Measurements from ENCODE around the gene POLR2E. TPM values are rescaled to one million over a fixed set of nuclear protein-coding genes. Genes with fewer than 3 reads are reported as not detected.

The POLR2E gene
- total RNA-seq, 1 donor from 2014 or later = 181 TPM

DNA sequence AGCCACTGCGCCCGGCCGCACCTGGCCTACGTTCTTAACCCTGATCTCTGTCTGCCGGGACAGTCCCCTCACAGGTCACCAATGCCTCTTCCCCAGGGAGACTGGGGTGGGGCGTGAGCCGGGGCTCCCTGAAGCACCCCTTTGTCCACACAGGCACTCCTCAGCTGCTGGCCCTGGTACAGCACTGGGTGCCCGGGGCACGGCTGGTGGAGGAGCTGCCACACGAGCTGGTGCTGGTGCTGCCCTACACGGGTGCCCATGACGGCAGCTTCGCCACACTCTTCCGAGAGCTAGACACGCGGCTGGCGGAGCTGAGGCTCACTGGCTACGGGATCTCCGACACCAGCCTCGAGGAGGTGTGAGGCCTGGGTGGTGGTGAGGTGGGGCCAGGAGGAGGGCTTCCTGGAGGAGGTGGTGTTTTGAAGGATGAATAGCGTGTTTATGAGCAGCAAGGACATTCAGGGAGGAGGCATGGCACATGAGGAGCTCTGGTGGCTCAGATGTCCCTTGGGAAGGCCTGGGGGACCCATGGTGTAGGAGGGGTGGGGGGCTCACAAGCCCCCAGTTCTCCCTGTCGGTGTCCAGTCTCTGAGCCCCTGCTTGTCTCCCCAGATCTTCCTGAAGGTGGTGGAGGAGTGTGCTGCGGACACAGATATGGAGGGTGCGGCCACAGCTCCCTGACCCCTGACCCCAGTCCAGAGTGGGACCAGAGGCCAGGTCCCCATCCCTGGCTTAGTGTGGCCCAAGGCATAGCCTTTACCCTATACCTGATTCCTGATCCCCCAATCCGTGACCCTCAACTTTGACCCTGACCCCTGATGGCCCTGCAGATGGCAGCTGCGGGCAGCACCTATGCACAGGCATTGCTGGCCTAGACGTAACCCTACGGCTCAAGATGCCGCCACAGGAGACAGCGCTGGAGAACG lies 41.7 kb downstream of the POLR2E start:
- TF ChIP-seq, protein P1, sequence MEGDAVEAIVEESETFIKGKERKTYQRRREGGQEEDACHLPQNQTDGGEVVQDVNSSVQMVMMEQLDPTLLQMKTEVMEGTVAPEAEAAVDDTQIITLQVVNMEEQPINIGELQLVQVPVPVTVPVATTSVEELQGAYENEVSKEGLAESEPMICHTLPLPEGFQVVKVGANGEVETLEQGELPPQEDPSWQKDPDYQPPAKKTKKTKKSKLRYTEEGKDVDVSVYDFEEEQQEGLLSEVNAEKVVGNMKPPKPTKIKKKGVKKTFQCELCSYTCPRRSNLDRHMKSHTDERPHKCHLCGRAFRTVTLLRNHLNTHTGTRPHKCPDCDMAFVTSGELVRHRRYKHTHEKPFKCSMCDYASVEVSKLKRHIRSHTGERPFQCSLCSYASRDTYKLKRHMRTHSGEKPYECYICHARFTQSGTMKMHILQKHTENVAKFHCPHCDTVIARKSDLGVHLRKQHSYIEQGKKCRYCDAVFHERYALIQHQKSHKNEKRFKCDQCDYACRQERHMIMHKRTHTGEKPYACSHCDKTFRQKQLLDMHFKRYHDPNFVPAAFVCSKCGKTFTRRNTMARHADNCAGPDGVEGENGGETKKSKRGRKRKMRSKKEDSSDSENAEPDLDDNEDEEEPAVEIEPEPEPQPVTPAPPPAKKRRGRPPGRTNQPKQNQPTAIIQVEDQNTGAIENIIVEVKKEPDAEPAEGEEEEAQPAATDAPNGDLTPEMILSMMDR (conservative IDR thresholded peaks at IDR 0.05) = no peak
- no peaks in the 10 kb centered on the region for H3K4me1 Mint-ChIP-seq (ENCODE audit: unreplicated experiment)
- no peaks in the 10 kb centered on the region for H3K27me3 Mint-ChIP-seq

GRCh38 chr19:1052349-1052975 lies 42.7 kb downstream of the POLR2E start:
- Mint-ChIP-seq H3K27ac (no peak overlapping the region), H3K27me3 (no peaks in the 10 kb centered on the region)

More for the DNA sequence above, 41.7 kb downstream of the POLR2E start:
- DNase-seq (ENCODE audit: extremely low spot score, unreplicated experiment) = no peak
- no peaks in the 10 kb centered on the region for H3K9me3 Mint-ChIP-seq
- no peak overlapping the region for H3K27ac Mint-ChIP-seq
- peaks cover 3% of the 10 kb centered on the region for H3K36me3 Mint-ChIP-seq
- no peak overlapping the region for H3K4me3 Mint-ChIP-seq

DNA sequence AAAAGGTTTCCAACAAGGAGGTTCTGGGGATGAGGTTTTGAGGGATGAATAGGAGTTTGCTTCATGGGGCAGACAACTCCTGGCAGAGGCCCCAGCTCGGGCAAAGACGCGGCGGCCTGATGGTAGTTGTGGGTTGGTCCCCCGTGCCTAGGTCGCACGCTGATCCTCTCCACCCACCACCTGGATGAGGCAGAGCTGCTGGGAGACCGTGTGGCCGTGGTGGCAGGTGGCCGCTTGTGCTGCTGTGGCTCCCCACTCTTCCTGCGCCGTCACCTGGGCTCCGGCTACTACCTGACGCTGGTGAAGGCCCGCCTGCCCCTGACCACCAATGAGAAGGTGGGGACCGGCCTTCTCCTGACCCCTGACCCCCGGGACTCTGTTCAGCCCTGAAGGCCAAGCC lies 43.4 kb downstream of the POLR2E start:
- no peaks in the 10 kb centered on the region for H3K9me3 Mint-ChIP-seq
- H3K27me3 Mint-ChIP-seq = no peaks in the 10 kb centered on the region
- no peak overlapping the region for H3K27ac Mint-ChIP-seq
- H3K4me1 Mint-ChIP-seq (ENCODE audit: unreplicated experiment) = no peaks in the 10 kb centered on the region
- peaks cover 3% of the 10 kb centered on the region for H3K36me3 Mint-ChIP-seq
- TF ChIP-seq, protein P1 (conservative IDR thresholded peaks at IDR 0.05) = no peak
- no peak for DNase-seq (ENCODE audit: extremely low spot score, unreplicated experiment)
- H3K4me3 Mint-ChIP-seq = no peak overlapping the region

More at GRCh38 chr19:1052349-1052975, 42.7 kb downstream of the POLR2E start:
- H3K4me3 Mint-ChIP-seq = no peak overlapping the region
- DNase-seq (ENCODE audit: extremely low spot score, unreplicated experiment) = no peak
- H3K4me1 Mint-ChIP-seq (ENCODE audit: unreplicated experiment) = no peaks in the 10 kb centered on the region
- peaks cover 3% of the 10 kb centered on the region for H3K36me3 Mint-ChIP-seq
- H3K9me3 Mint-ChIP-seq = no peaks in the 10 kb centered on the region
- TF ChIP-seq, protein P1 (conservative IDR thresholded peaks at IDR 0.05) = no peak

DNA sequence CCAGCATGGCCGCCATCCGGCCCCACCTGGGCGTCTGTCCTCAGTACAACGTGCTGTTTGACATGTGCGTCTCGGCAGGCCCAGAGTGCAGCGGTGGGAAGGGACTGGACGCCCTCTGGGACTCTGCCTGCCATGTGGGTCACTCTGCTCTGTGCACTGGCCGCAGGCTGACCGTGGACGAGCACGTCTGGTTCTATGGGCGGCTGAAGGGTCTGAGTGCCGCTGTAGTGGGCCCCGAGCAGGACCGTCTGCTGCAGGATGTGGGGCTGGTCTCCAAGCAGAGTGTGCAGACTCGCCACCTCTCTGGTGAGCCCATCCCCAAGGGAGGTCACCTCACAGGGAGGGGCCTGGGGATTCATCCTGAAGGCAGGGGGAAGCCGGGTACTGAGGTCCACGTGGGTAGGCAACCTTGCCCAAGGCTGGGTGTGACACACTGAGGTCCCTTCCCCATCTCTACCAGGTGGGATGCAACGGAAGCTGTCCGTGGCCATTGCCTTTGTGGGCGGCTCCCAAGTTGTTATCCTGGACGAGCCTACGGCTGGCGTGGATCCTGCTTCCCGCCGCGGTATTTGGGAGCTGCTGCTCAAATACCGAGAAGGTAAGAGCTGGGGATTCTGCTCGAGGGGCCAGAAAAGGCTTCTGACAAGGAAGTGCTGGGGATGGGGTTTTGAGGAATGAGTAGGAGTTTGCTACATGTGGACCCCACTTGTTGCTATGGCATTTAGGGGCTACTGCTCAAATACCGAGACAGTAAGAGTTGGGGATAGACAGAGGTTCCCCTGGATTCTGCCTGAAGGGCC lies 44.0 kb downstream of the POLR2E start:
- TF ChIP-seq, protein P1 (conservative IDR thresholded peaks at IDR 0.05) = no peak
- H3K4me3 Mint-ChIP-seq = no peak overlapping the region
- no peaks in the 10 kb centered on the region for H3K36me3 Mint-ChIP-seq
- H3K27me3 Mint-ChIP-seq = no peaks in the 10 kb centered on the region
- no peaks in the 10 kb centered on the region for H3K9me3 Mint-ChIP-seq
- no peak overlapping the region for H3K27ac Mint-ChIP-seq
- no peaks in the 10 kb centered on the region for H3K4me1 Mint-ChIP-seq (ENCODE audit: unreplicated experiment)
- no peak for DNase-seq (ENCODE audit: extremely low spot score, unreplicated experiment)

GRCh38 chr19:1049800-1050199 lies 45.4 kb downstream of the POLR2E start:
- Mint-ChIP-seq H3K27me3 (no peaks in the 10 kb centered on the region), H3K4me3 (no peak overlapping the region), H3K9me3 (no peaks in the 10 kb centered on the region), H3K36me3 (no peaks in the 10 kb centered on the region), H3K4me1 (ENCODE audit: unreplicated experiment) (no peaks in the 10 kb centered on the region), H3K27ac (no peak overlapping the region)
- DNase-seq (ENCODE audit: extremely low spot score, unreplicated experiment) = no peak
- TF ChIP-seq, protein P1 (conservative IDR thresholded peaks at IDR 0.05) = no peak

Measured in type B pancreatic cell (in vitro differentiated cells).